Measurements from ENCODE around the gene BMPR1A.

The BMPR1A gene

DNA sequence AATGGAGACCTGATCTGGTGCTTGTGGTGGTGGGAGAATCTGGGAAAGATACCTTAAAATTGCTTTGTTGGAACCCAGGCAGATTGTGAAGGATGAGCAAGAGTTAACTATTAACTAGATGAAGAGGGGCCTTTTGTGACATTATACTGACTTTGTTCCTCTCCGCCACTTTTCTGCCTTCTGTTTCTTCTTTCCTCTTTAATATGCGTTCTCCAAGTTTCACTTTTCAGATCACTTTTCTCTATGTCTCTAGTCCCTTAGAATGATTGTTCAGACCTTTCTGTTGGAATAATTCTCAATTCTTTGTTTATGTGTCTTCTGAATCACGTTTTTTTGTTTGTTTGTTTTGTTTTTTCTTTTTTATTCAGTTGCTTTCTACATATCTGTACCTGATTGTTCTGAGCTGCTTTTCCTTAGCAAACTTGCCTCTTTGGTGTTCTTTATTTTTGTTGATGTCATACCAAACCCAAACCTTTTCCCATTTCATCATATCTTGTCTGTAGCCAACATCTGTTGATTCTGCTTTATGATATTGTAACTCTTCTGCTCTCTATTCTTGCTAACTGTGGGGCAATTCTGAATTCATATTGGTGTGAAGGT is 2.8 kb downstream of the BMPR1A start:
- H3K4me3 ChIP-seq (ENCODE audit: low read depth, low read length) = no peak overlapping the region
- TF ChIP-seq, protein P1, sequence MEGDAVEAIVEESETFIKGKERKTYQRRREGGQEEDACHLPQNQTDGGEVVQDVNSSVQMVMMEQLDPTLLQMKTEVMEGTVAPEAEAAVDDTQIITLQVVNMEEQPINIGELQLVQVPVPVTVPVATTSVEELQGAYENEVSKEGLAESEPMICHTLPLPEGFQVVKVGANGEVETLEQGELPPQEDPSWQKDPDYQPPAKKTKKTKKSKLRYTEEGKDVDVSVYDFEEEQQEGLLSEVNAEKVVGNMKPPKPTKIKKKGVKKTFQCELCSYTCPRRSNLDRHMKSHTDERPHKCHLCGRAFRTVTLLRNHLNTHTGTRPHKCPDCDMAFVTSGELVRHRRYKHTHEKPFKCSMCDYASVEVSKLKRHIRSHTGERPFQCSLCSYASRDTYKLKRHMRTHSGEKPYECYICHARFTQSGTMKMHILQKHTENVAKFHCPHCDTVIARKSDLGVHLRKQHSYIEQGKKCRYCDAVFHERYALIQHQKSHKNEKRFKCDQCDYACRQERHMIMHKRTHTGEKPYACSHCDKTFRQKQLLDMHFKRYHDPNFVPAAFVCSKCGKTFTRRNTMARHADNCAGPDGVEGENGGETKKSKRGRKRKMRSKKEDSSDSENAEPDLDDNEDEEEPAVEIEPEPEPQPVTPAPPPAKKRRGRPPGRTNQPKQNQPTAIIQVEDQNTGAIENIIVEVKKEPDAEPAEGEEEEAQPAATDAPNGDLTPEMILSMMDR (IDR thresholded peaks at IDR 0.05; ENCODE audit: low read depth, low read length, missing control alignments) = no peak
- DNase-seq (ENCODE audit: low read depth) = no peak

DNA sequence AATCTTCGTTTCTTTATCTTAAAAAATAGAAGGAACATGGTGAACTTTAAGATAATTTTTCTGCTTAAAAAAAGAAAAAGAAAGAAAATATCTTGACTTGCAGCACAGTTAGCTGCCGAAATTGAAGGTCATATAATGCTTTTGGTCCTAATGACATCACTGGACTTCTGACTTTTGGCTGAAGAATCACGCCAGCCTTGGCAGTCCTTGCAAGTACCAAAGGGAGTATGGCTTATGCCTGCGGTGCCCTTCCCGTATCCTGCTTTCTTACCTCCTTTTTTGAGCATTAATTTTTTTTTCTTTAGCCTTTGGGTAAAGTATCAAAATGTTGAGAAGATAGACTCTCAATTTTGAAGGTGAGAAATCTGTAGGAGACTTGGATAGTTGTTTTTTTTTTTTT is 7.0 kb downstream of the BMPR1A start:
- DNase-seq (ENCODE audit: low read depth) = no peak
- no peak overlapping the region for H3K4me3 ChIP-seq (ENCODE audit: low read depth, low read length)
- TF ChIP-seq, protein P1 (IDR thresholded peaks at IDR 0.05; ENCODE audit: low read depth, low read length, missing control alignments) = no peak

DNA sequence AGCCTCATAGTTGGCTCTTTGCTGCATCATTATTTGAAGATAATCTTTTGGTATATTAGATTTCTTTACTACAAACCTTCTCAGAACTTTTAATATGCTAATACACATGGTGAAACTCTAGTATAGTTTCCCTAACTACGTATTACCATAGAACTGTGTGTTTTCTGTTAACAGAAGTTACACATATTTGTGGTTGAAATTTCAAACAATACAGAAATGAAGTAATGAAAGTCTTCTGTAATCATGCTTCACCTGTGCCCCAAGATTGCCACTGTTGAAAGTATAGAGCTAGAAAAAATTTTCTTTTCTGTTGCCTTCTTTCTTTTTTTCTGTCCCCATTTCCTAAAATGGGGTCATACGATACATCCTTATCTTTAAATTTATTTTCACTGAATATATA is 9.1 kb downstream of the BMPR1A start:
- DNase-seq (ENCODE audit: low read depth) = no peak
- H3K4me3 ChIP-seq (ENCODE audit: low read depth, low read length) = no peak overlapping the region
- TF ChIP-seq, protein P1 (IDR thresholded peaks at IDR 0.05; ENCODE audit: low read depth, low read length, missing control alignments) = no peak

DNA sequence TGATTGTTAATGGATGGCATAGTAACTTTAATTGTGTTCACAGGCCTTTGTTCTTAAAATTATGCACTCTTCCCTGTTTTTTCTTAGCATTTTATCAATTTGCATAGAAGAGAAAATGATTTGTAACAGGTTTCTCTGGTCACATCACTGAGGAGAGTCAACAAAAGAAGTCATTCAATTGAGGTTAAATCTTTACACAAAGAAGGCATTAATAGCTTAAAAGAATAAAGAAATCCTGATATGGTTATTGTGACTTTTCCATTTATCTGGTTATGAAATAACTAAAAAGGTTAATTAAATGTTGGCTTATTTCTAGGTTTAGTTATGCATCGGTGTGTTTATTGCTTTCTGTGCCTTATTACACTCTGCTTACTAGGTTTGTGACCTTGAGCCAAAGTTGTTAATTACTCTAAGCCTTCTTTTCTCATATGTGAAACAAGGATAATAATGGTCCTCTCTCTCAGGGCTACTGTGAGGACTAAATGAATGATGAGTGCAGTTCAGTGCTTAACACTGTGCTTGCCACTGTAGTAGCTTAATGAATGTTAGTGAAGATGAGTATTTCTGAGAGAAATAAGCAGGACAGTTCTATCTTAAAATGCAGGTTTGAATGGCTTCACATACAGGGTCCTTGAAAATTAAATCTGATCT is 12.1 kb downstream of the BMPR1A start:
- no peak overlapping the region for H3K4me3 ChIP-seq (ENCODE audit: low read depth, low read length)
- TF ChIP-seq, protein P1 (IDR thresholded peaks at IDR 0.05; ENCODE audit: low read depth, low read length, missing control alignments) = no peak
- DNase-seq (ENCODE audit: low read depth) = no peak

DNA sequence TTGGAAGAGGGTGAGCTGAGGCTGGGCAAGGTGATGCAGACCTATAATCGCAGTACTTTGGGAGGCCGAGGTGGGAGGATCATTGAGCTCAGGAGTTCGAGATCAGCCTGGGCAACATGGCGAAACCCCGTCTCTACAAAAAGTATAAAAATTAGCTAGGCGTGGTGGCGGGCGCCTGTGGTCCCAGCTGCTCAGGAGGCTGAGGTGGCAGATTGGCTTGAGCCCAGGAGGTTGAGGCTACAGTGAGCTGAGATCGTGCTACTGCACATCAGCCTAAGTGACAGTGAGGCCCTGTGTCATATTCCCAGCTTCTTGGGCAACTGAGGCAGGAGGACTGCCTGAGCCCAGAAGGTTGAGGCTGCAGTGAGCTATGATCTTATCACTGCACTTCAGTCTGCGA is 13.6 kb downstream of the BMPR1A start:
- TF ChIP-seq, protein P1 (IDR thresholded peaks at IDR 0.05; ENCODE audit: low read depth, low read length, missing control alignments) = no peak
- DNase-seq (ENCODE audit: low read depth) = no peak

DNA sequence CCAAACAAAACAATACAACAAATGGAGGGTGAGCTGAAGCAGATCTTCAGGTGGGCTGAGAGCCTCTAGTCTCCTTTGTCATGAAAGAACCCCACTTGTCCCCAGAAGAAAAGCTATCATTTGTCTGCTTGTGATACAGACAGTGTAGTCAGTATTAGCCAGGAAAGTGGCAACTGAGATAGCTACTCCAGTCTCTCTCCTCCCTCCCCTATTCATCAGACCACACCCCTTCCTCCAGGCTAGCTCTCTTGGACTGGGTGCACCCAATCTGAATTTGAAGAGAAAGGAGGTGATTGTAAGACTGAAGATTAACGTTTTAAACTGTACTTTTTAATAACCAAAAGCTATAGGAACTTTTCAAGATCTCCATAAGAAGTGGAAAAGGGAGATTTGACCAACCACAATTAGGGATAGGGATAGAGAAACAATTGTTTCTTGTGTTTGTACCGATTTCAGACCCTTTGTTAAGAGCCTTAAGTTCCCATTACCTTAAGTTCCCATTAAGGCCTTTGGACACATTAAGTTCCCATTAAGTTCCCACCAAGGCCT is 14.1 kb downstream of the BMPR1A start:
- DNase-seq (ENCODE audit: low read depth) = no peak
- TF ChIP-seq, protein P1 (IDR thresholded peaks at IDR 0.05; ENCODE audit: low read depth, low read length, missing control alignments) = no peak
- no peak overlapping the region for H3K4me3 ChIP-seq (ENCODE audit: low read depth, low read length)

More for the DNA sequence above, 13.6 kb downstream of the BMPR1A start:
- no peak overlapping the region for H3K4me3 ChIP-seq (ENCODE audit: low read depth, low read length)

Data from GM12864 (cell line).